ENCODE data around the gene CAPN14. TPM values are rescaled to one million over a fixed set of nuclear protein-coding genes. Genes with fewer than 3 reads are reported as not detected.

Gene CAPN14
- total RNA-seq, 3 donors from 2014 or later, result 0.09 to 0.14 TPM; not detected in 1

- no peak for TF ChIP-seq CTCF (IDR thresholded peaks at IDR 0.05)
- Histone ChIP-seq H3K4me1 (ENCODE audit: low read depth) (peaks cover 8% of the 10 kb centered on the region), H3K36me3 (ENCODE audit: low read depth) (no peaks in the 10 kb centered on the region), H3K9me3 (no peaks in the 10 kb centered on the region), H3K4me3 (no peak within 1 kb of the TSS)
- intact Hi-C loops (cut with DNase I, micrococcal nuclease), result no loop called here
- DNase-seq (peak; percentile 18 to 71 (median 50)), ATAC-seq (peak; percentile 72)
Observed at GRCh38 chr2:31138037-31138962, 79.0 kb downstream of the CAPN14 start, which contains the start of gene GALNT14. GALNT14 (minus strand) TSS chr2:31138440; CDS start chr2:31138086, 354 bp downstream.

- no peaks in the 10 kb centered on the region for H3K36me3 ChIP-seq (ENCODE audit: low read depth)
- H3K9me3 ChIP-seq, result no peaks in the 10 kb centered on the region
- peak; percentile 40 for ATAC-seq
- no peak for DNase-seq
- no peak overlapping the region for H3K4me3 ChIP-seq
- peaks cover 8% of the 10 kb centered on the region for H3K4me1 ChIP-seq (ENCODE audit: low read depth)
- intact Hi-C loops (cut with DNase I, micrococcal nuclease), result no loop called here
- TF ChIP-seq CTCF (IDR thresholded peaks at IDR 0.05), result no peak
Observed at GRCh38 chr2:31137211-31138036, 79.9 kb downstream of the CAPN14 start.

GRCh38 chr2:31136732-31137131, 80.6 kb downstream of the CAPN14 start:
- intact Hi-C loops (cut with DNase I, micrococcal nuclease), result no loop called here
- H3K4me1 ChIP-seq (ENCODE audit: low read depth), result peaks cover 8% of the 10 kb centered on the region
- H3K9me3 ChIP-seq, result no peaks in the 10 kb centered on the region
- no peak overlapping the region for H3K4me3 ChIP-seq
- no peak for ATAC-seq
- TF ChIP-seq CTCF (IDR thresholded peaks at IDR 0.05), result no peak
- DNase-seq, result no peak
- no peaks in the 10 kb centered on the region for H3K36me3 ChIP-seq (ENCODE audit: low read depth)

- Histone ChIP-seq H3K9me3 (no peaks in the 10 kb centered on the region), H3K4me1 (ENCODE audit: low read depth) (peaks cover 8% of the 10 kb centered on the region), H3K36me3 (ENCODE audit: low read depth) (no peaks in the 10 kb centered on the region), H3K4me3 (no peak overlapping the region)
- ATAC-seq (no peak), DNase-seq (no peak)
- no peak for TF ChIP-seq CTCF (IDR thresholded peaks at IDR 0.05)
- intact Hi-C loops (cut with DNase I, micrococcal nuclease), result no loop called here
Observed at GRCh38 chr2:31136000-31136399, 81.3 kb downstream of the CAPN14 start.

GRCh38 chr2:31134480-31134879, 82.8 kb downstream of the CAPN14 start:
- no peak overlapping the region for H3K4me3 ChIP-seq
- no peak for TF ChIP-seq CTCF (IDR thresholded peaks at IDR 0.05)
- no peaks in the 10 kb centered on the region for H3K9me3 ChIP-seq
- intact Hi-C loops (cut with DNase I, micrococcal nuclease), result no loop called here
- peaks cover 8% of the 10 kb centered on the region for H3K4me1 ChIP-seq (ENCODE audit: low read depth)
- no peaks in the 10 kb centered on the region for H3K36me3 ChIP-seq (ENCODE audit: low read depth)
- DNase-seq, result no peak
- ATAC-seq, result no peak
